Activated naive CD4-positive, alpha-beta T cell treated with Interleukin-2 at 50 U/mL for 16 hours (primary cell): ENCODE data around the gene KCNK5.

Experiments used
- DNase-seq: peaks from one replicate; pipeline ENCODE4 v3.0.0-alpha.2; 2020

KCNK5 gene

DNA sequence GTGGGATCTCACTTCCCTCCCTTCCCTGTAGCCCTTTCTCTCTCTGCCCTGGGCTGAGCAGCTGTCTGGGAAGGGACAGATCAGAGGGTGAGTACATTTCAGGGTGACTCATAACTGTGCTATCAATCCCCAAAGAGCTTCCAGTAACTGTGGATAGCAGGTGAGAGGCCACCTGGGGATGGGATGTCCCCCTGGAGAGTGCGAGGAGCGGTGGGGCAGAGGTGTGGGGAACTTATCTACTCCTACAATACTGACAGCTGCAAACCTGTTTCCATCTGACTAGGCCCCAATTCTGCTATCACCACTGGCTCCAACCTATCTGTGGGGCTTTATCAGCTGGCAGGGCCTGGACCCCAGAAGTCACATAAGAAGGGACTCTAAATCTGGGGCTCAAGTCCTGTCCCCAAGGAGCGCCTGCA is 32.6 kb downstream of the KCNK5 start:
- DNase-seq = no peak

DNA sequence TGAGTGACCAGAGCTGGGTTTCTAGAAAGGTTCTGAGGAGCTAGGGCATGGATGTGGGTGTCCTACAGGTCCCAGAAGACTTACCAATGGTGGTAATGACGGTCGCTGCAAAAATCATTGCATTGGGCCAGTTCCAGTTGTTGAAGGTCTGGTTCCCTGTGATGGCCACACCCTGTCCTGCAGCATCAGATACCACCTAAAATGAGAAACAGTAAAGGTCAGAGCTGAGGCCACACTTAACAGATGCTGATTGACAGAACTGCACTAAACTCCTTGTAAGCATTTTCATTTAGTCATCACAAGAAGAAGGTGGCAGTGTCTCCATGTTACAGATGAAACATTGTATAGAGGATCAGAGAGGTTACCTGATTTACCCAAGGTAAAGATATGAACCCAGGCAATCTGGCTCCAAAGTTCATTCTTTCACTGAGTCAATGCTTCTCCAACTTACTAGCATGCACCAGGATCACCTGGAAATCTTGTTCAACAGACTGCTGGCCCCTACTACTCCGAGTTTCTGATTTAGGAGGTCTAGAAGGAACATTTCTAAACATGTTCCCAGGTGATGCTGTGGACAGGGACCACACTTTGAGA is 33.4 kb downstream of the KCNK5 start:
- DNase-seq = no peak

DNA sequence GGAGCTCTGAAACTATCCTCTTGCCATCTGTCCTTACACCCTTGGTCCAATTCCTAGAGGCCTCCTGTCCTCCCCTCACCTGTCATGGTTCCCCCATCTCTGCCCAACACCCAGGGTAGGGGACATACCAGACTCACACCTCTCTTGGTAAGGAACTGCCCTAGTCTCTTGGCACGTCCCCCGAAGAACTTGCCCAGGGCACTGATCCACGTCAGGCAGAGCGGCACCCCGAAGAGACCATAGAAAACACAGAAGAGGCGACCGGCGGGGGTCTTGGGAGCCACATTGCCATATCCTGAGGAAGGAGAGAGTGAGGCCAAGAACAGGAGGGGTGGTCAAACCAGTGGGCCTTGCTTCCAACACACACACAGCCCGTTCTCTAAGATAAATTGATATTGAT is 34.8 kb downstream of the KCNK5 start:
- DNase-seq = no peak

DNA sequence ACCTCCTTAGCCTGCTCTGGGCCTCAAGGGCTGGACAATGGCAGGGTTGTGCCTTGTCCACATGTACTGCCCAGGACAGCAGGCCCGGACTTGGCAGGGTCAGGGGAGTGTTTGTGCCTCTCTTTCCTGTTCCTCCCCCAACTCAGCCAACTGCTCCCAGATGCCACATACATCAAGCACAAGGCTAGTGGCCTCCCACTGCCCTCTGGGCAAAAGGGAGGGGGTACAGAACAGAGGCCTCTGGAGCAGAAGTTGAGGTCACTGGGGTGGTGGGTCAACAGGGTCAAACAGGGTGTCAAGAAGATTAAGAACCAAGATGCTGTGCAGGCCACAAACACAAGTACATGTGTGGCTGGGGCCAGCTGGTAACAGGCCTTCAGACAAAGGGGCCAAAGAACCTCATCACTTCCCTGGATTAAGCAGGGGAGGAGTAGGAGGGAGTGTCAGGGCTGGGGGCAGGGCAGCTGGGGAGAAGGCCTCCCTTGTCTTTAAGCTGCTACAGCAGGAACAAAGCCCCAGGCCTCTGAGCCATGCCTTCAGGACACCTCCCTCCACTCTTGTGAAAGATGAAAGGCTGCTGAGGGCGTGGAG is 36.0 kb downstream of the KCNK5 start:
- DNase-seq = no peak

DNA sequence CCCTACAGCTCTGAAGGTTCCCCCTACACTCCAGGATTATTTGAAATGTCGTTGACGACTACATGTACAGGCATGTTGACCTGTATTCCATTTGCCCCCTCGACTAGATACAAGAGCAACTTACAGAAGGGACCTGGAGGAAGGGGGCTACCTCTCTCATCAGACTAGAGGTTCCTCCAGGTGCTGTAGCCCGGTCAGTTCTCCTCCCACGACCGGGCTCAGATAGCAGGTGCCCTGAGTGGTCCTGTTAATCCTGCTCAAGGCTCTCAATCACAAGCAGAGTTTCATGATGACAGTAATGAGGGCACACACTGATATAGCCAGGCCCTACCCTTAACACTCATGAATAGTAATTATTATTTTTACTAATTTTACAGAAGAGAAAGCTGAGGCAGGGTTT is 36.5 kb downstream of the KCNK5 start:
- no peak for DNase-seq

DNA sequence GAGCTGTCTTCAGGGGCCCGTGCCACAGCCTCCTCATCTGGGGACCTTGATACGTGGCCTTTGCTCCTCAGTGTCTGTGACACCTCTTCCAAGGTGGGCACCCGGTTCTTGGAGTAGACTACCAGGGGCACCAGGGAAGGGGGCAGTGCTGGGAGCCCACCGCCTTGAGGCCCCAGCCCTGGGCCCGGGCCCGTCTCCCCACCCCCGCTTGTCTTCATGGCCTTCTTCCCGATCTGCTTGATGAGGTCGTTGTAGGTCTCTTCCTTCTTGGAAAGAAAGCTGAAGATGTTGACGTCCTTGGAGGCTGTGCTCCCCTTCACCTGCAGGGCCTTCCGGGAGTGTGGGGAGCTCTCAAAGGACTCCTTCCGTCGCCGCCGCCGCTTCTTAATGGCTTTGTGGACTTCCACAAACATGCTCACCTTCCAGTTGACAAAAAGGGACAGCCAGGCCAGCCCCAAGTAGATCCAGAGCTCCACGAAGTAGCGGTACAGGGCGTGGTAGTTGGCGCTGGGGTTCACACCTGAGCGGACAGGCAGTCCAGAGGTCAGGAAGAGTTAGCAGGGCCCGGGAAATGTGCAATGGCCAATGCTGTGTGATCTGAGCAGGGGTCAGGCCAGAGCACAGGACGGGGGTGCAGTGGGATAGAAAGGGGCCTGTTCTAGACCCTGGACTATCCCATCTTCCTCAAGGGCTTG is 37.9 kb downstream of the KCNK5 start:
- no peak for DNase-seq

DNA sequence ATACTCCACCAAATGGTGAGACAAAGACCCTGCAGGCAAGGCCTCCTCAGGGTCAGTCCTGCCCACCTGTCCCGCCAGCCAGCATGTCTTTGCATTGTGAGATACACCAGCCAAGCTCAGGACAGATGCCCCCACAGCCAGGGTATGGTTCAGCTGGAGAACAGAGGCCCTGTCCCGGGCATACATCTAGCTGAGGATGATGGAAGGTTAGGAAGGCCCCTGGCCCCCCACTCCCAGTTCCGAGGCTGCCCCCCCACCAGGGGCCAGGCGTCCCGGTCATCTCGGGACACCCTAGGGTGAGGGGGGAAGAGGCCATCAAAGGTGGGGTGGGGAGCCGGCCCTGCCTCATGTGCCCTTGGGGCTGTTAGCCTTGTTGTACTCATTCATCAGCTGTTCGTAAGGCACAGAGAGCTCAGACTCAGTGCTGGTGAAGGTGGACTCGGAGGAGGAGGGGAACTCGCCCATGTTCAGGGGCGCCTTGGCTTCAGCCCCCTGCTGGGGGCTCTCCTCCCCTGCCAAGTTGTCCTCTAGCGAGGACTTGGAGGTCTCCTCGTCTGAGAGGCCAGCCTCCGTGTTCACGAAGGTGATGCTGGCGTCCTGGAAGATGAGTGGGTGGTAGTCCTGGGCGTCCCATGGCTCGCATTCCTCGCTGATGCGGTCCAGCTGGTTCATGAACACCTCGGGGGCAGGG is 38.6 kb downstream of the KCNK5 start:
- DNase-seq = no peak

DNA sequence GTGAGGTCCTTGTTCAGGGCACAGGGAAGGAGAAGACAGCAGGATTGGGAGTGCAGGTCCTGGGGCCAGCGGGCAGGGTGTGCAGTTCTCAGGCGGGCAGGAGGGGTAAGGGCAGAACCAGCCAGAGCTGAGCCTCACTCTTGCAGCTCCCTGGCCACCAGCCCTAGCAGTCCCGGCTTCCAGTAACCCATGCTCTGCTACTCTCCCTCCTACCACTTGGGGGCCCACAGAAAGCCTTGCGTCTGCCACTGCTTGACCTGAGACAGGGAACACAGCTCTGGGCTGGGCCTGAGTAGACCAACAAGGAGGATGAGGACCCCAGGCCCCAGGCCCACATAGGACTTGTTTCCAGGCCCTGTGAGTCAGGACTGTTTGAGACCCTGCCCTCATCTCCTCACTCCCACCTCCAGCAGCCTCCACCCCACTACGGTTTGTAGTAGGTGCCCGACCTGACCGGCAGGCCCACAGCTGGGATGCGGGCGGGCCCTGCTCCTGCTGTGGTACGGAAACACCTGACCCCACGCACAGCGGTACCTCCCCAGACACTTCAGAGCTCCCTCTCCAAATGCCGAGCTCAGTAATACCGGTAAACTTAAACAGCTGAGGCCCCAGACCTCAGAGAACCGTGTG is 39.2 kb downstream of the KCNK5 start:
- no peak for DNase-seq

DNA sequence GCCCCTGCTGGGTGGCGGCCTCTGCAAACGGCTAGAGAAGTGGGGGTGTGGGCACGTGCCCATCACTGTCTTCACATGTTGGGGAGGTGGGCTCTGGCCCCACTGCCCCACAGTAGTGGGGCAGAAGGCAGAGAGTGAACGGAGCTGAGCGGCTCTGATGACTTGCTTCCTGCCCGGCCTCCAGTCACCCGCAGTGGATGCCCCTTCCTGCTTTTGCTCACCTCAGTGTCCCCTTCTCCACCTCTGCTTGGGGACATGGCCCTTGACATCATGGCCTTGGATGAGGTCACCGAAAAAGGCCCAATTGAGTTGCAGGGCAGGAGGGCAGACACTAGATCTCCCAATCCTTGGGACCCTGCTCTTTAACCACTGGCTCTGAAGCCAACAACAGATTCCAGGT is 40.1 kb downstream of the KCNK5 start:
- DNase-seq = no peak

DNA sequence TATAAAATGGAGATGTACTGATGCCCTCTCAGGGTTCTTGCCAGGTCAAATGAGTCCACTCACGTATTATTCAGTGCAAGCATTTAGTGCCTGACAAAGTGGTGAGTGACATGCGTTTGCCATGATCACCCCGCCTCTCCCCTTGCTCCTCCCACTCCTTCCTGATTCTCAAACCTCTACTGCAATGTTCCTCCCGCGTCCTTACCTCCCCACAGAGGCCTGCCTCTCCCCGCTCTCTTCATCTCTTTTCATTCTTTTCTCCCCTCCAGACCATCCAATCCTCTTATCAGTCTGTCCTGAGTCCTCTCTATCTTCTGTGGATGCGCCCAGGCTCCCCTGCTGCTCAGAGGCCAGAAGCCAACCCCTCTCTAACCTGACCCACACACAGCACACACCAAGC is 40.7 kb downstream of the KCNK5 start:
- DNase-seq = no peak

DNA sequence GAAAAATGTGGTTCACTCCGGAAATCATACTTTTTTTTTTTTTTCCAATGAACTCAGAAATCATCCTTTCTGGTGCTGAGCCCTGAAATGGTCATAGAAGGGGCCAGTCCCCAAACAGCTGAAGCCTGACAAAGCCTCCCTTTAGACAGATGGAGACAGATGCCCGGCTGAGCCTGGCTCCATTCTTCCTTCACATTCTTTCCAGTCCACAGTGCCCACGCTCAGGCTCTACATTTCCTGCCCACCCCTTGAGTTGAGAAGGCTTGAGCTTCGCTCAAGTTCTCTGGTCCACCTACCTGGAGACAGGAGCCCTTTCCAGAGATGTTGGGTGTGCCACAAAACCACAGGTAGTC is 41.2 kb downstream of the KCNK5 start:
- no peak for DNase-seq

DNA sequence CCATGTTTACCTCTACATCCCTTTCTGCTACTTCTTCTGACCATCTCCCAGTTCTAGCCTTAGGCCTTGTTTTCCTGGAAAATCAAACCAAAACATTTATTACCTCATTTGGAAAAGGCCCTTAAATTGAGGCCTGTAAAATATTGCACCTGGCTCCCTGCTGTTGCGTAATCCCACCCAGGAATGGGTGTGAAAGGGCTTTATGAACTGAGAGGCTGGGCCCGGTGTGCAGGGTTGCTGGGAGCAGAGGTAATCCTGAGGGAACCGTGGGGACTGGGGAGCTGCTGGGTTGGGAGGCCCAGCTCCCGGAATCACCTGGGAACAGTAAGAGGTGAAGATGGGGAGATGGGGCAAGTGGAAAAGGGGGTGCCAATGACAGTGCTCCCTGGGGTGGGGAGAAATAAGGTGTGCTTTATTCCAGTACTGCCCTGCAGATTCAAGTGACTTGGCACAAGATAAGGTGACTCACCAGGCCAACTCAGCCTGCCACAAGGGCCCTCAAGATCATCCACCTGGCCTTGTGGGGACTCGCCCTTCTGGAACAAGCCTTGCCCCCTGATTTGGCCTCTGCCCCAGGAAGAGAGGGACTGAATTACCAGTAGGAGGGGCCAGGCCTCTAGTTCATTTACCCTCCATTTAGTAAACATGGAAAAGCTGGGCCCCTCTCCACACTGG is 44.2 kb downstream of the KCNK5 start:
- DNase-seq = no peak

DNA sequence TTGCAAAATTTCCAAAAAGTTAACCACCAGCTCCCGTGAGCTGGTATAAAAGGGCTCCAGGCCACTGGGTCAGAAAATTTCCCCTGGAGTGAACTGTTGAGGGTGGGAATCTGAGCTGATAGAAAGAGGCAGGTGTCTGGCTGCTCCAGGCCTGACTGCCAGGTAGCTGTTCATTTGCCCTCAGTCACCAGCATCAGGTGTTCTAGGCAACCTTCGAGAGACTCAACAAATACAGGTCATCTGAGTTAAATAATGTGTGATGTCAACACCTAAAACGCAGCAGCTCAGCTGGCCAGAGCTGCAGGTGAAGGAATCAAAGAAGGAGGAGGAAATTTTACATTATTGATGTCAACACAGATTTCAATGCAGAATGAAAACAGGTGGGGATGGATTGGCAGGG is 46.7 kb downstream of the KCNK5 start:
- no peak for DNase-seq

DNA sequence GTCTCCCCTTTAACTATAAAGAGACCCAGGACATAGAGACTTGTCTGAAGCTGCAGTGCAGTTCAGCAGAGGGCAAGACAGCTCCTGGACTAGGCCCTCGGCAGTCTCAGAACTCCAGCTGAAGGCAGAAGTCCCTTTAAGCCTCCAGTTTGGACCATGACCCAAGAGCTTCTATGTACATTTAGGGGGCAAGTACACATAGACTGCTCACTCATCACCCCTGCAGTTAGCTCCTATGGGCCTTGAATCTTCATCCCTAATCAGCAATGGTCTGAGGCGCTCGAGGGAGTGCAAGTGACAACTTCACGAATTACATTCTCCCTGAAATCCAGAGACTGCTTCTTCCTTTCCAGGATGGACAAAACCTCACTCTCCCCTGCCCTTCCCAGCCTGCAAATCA is 47.4 kb downstream of the KCNK5 start:
- DNase-seq = no peak

DNA sequence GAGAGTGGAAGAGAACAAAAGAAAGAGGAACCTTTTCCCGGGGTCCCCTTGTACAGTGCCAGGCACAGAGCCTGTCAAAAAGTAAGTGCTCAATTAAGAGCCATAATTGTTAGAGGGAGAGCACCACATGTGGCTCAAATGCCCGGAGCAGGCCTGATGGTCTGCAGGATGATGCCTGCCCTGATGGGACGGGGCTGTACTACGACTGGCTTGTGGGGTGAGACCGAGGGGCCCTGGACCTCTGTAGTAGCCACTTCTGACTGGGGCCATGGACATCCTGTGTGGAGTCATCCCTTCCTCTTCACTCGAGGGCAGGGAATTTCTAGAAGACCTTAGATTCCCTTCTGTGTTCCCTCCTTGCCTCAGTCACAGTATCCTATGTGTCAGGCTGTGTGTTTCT is 47.9 kb downstream of the KCNK5 start:
- DNase-seq = no peak

DNA sequence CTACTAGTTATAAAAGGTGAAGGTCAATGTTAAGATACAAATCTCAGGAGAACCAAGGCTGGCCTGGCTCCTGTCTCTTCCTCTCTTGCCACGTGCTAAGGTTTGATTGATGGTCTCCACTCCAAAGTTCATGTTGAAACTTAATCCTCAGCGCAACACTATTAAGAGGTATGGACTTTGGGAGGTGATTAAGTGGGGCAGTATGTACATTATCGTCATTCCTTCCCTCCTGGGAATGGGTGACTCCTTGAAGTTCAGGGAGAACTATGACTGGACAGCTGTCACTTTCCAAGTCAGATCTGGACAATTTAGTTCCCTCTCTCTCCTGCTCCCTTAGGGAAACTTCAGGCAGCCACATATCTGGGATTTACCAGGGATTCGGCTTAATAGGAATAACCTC is 50.5 kb downstream of the KCNK5 start:
- no peak for DNase-seq

DNA sequence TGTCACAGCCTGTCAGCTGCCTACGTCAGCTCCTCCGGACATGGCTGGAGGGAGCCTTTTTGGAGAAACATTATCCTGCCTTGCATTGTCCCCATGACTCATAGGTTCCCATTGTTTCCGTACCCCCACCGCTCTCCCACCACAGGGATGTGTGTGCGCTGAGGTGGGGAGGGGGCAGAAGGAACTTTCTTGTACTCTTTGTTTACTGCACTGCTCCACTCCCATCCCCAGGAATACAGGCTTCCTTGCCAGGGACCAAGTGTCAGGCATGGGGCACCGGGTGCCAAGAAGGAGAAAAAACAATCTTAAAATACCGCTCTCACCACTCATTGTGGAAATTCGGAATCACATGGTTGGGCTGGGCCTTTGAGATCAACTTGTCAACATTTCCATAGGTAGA is 51.0 kb downstream of the KCNK5 start:
- DNase-seq = no peak

DNA sequence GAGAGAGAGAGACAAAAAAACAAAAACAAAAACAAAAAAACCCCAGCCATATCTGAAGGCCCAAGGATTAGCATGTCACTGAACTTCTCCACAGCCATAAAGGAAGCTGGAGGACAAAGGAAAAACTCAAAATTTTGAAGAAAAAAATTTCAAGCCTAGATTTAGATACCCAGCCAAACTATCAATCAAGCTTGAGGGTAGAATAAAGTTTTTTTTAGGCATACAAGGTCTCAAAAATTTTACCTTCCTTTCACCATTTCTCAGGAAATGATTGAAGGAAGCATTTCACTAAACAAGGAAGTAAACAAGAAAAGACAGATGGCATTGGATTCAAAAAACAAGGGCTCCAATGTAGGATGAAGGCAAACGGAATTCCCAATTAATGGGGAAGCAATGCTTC is 52.1 kb downstream of the KCNK5 start:
- no peak for DNase-seq

DNA sequence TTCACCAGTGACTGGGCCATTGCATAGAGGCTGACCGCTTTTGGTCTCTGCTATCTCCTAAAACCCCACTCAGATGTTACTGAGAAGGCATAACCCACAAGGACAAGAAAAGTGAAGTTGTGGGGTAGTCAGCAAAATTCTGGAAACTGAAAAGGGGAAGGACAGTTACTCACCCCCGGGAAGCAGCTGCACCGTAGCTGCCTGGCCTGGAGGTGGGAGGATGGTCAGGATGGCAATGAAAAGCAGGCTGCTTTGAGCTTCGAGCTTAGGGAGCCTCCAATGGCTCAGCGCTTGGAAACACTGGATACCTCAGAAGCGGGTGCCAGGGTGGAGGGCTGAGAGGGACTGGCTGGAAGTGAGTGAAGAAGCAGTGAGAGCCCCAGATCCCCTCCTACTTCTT is 56.0 kb downstream of the KCNK5 start:
- DNase-seq = no peak

DNA sequence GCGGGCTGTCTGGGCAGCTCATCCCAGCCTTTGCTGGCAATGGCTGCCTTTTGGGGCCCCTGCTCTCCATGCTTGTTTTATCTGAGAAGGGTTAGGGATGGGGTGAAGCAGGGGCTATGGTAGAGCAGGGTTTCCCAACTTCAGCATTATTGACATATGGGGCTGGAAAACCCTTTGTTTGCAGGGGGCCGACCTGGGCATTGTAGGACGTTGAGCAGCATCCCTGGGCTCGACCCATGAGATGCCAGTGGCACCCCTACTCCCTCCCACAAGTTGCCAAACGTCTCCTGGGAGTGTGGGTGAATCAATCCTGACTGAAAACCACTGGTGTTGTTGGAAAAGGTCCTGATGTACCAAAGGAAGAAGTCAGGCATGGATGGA is 56.9 kb downstream of the KCNK5 start:
- DNase-seq = no peak

DNA sequence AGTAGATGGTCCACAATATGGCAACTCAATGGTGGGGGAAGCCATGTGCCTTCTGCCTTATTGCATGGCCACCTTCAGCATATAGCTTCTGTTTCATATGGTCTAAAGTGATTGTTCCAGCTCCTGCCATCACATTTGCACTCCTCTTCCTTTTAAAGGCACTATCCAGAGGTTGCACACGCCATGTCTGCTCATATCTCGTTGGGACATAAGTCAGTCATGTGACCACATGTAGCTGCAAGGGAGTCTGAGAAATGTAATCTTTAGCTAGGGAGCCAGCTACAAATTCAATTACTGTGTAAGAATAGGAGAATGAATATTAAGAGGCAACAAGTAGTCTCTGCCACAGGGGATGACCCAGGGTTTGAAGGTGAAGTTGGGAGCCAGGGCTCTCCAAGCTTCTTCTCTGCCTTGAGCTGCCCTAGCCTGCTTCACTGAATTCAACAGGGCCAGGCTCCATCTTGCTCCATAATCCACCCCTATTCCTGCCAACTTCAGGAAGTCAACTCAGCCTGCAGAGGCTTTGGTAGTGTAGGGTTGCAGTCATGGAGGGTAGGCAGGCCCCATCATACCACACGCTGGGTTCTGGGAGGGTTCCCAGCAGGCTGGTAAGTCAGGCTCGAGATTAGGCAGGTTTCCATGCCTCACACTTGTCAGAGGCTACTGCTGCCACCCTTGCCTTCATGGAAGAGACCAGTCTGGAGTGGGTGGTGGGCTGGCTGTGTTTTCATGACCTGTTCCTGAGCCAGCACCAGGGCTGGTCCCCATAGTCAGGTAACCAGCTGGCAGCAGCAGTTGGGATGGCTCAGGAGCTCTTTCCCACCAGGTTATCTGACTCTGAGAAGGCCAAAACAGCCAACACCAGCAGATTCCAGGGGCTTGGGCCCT is 57.5 kb downstream of the KCNK5 start:
- no peak for DNase-seq

DNA sequence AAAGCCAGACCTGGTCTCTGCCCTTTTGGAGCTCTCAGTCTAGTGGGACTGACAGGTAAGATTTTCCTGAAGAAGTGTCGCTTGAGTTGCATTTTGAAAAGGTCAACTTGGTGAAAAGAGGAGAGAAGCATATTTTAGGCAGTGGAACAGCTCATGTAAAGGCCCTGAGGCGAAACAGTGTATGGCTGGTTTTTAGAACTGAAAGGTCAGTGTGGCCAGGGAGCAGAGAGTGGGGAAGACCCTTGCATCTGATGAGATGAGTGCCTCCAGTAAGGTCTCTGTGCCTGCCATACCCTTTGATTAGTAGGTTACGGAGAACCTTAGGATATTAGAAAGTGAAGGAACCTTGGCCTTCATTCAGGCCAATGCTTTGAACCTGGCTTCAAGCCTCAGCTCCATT is 58.4 kb downstream of the KCNK5 start:
- no peak for DNase-seq
